GDM1 (cell line): Measurements from ENCODE around the gene ABCD3.
A peak's percentile ranks its signal among the peaks of the same experiment; 100 is the strongest.

Experiments used
- DNase-seq: peaks from one replicate; lab custom pipeline; 2025; lab: John Stamatoyannopoulos, UW

Gene ABCD3

GRCh38 chr1:94527447-94528031 is 109.3 kb downstream of the ABCD3 start:
- no peak for DNase-seq

- no peak for DNase-seq
These were observed 110.1 kb downstream of the ABCD3 start for GRCh38 chr1:94528299-94528698.

GRCh38 chr1:94528826-94529225 is 110.6 kb downstream of the ABCD3 start:
- no peak for DNase-seq

- no peak for DNase-seq
These were observed 111.2 kb downstream of the ABCD3 start for GRCh38 chr1:94529416-94529815.

- DNase-seq: no peak
These were observed 112.2 kb downstream of the ABCD3 start for GRCh38 chr1:94530373-94530878.

GRCh38 chr1:94531664-94532063 is 113.5 kb downstream of the ABCD3 start:
- no peak for DNase-seq

- no peak for DNase-seq
These were observed 113.9 kb downstream of the ABCD3 start for GRCh38 chr1:94532077-94532476.

GRCh38 chr1:94535095-94535494 is 116.9 kb downstream of the ABCD3 start:
- no peak for DNase-seq

GRCh38 chr1:94535879-94536278 is 117.7 kb downstream of the ABCD3 start:
- no peak for DNase-seq

GRCh38 chr1:94537254-94537653 is 119.1 kb downstream of the ABCD3 start:
- DNase-seq: no peak

- DNase-seq: no peak
These were observed 120.1 kb downstream of the ABCD3 start for GRCh38 chr1:94538243-94538827.

- no peak for DNase-seq
These were observed 121.3 kb downstream of the ABCD3 start for GRCh38 chr1:94539496-94539895.

GRCh38 chr1:94540440-94541245 is 122.5 kb downstream of the ABCD3 start:
- no peak for DNase-seq

- peak; percentile 71 for DNase-seq
These were observed 123.3 kb downstream of the ABCD3 start, which contains the start of gene F3 for GRCh38 chr1:94541246-94542087. TSS of gene F3 (minus strand) at chr1:94541759. CDS start at chr1:94541636, 123 bp downstream.

GRCh38 chr1:94542088-94542870 is 124.1 kb downstream of the ABCD3 start:
- no peak for DNase-seq

- no peak for DNase-seq
These were observed 124.8 kb downstream of the ABCD3 start for GRCh38 chr1:94543001-94543400.

- DNase-seq: no peak
These were observed 125.9 kb downstream of the ABCD3 start for GRCh38 chr1:94543893-94544635.

- no peak for DNase-seq
These were observed 126.7 kb downstream of the ABCD3 start for GRCh38 chr1:94544706-94545490.

- no peak for DNase-seq
These were observed 131.5 kb downstream of the ABCD3 start for GRCh38 chr1:94549706-94550105.

- no peak for DNase-seq
These were observed 132.2 kb downstream of the ABCD3 start for GRCh38 chr1:94550396-94550795.
